ENCODE data around the gene TP53TG3. TPM values are rescaled to one million over a fixed set of nuclear protein-coding genes. Genes with fewer than 3 reads are reported as not detected.

The TP53TG3 gene, protein sequence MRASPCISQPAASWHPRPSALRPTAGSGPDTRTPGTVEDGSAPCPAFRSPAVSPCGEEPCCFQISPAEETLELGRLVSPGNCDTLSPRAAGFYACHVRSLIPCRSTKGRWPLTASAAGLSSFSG
- total RNA-seq (ENCODE audit: low replicate concordance) = 0.35 TPM in 1 of 2 replicates, not detected in the other

DNA sequence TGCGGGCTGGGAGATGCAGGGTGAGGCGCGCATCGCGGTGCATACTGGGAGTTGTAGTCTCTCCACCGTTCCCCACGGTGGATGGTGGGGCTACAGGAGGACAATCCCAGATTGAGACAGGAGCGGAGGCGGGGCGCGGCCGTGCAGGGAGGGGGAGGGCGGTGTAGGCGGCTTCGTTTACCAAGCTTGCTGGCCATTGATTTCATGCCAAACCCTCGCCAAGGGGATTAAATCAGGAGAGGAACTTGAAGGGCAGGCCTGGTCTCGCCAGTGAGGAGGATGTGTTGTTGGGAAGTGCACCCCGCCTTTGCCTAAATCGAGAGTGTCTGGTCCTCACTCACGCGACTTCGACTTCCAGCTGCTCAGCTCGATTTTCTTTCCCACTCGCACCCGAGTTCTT lies at the start of gene TP53TG3:
TP53TG3 (minus strand) TSS at position 101 of the 400 bp plus-strand sequence; CDS start at position 33, 68 bp downstream.

